WTC11 (cell line): ENCODE results near the gene ZNF714. TPM values are rescaled to one million over a fixed set of nuclear protein-coding genes. Genes with fewer than 3 reads are reported as not detected.

ENCODE experiments used
- ATAC-seq: fragments of 200-7000 bp; cut with Tn5 transposase; 2 replicates; pipeline ENCODE4 v1.10.0; 2021; ENCODE audit warnings: mild to moderate bottlenecking, moderate library complexity
- CTCF ChIA-PET: fragments of 300-600 bp; sonication (Branson Sonifier 250); formaldehyde crosslinking; loops from one replicate; lab custom pipeline; 2021; ENCODE audit warnings: antibody characterized with exemption; lab: Charles Lee
- POLR2A ChIA-PET: fragments of 350-600 bp; sonication (Branson Sonifier 250); formaldehyde crosslinking; loops from one replicate; lab custom pipeline; 2021; ENCODE audit warnings: antibody characterized with exemption; lab: Charles Lee
- DNase-seq: peaks from one replicate; pipeline ENCODE4 v3.0.0; 2021; ENCODE audit warnings: low spot score
- H3K27ac Mint-ChIP-seq: 2 replicates; pipeline ENCODE4 v1.8.0; 2021; ENCODE audit warnings: mixed read lengths
- H3K27me3 Mint-ChIP-seq: 2 replicates; pipeline ENCODE4 v1.8.0; 2021; ENCODE audit warnings: low read depth, mild to moderate bottlenecking, moderate library complexity, mixed read lengths
- H3K36me3 Mint-ChIP-seq: 2 replicates; pipeline ENCODE4 v1.8.0; 2021; ENCODE audit warnings: mixed read lengths
- H3K4me1 Mint-ChIP-seq: 2 replicates; pipeline ENCODE4 v1.8.0; 2022; ENCODE audit warnings: mixed read lengths
- H3K4me3 Mint-ChIP-seq: 2 replicates; pipeline ENCODE4 v1.8.0; 2021; ENCODE audit warnings: mild to moderate bottlenecking, moderate library complexity, mixed read lengths
- H3K9me3 Mint-ChIP-seq: 2 replicates; pipeline ENCODE4 v1.8.0; 2021; ENCODE audit warnings: mixed read lengths
- CBFB ChIP-seq: sonication (generic); formaldehyde crosslinking; IDR thresholded peaks from 2 replicates; pipeline ENCODE4 v1.8.1; 2022; ENCODE audit warnings: mild to moderate bottlenecking, low read depth, missing genetic modification reagents
- CREB1 ChIP-seq: sonication (generic); formaldehyde crosslinking; IDR thresholded peaks from 2 replicates; pipeline ENCODE4 v1.8.0; 2023; ENCODE audit warnings: mild to moderate bottlenecking, missing genetic modification reagents
- CREM ChIP-seq: sonication (generic); formaldehyde crosslinking; IDR thresholded peaks from 2 replicates; pipeline ENCODE4 v1.8.1; 2022; ENCODE audit warnings: mild to moderate bottlenecking, missing genetic modification reagents, moderate library complexity
- EMX1 ChIP-seq: fragments of 250-450 bp; sonication (Bioruptor Pico); IDR thresholded peaks from 2 replicates; pipeline ENCODE4 v1.8.0; 2021; ENCODE audit warnings: mild to moderate bottlenecking
- ESRRA ChIP-seq: sonication (generic); formaldehyde crosslinking; IDR thresholded peaks from 2 replicates; pipeline ENCODE4 v1.8.1; 2022; ENCODE audit warnings: mild to moderate bottlenecking, missing genetic modification reagents, borderline replicate concordance
- FOXJ3 ChIP-seq: sonication (generic); formaldehyde crosslinking; IDR thresholded peaks from 2 replicates; pipeline ENCODE4 v1.9.0; 2021; ENCODE audit warnings: missing genetic modification reagents, mild to moderate bottlenecking, borderline replicate concordance
- FOXP1 ChIP-seq: sonication (generic); formaldehyde crosslinking; IDR thresholded peaks from 2 replicates; pipeline ENCODE4 v1.8.0; 2022; ENCODE audit warnings: missing genetic modification reagents, mild to moderate bottlenecking, moderate library complexity, borderline replicate concordance
- GABPB1 ChIP-seq: sonication (generic); formaldehyde crosslinking; IDR thresholded peaks from 2 replicates; pipeline ENCODE4 v1.8.1; 2023; ENCODE audit warnings: mild to moderate bottlenecking, missing genetic modification reagents
- GTF2I ChIP-seq: fragments of 250-450 bp; sonication (Bioruptor Pico); conservative IDR thresholded peaks from 2 replicates; pipeline ENCODE4 v1.4.0; 2021; ENCODE audit warnings: mild to moderate bottlenecking
- IRF2 ChIP-seq: sonication (generic); formaldehyde crosslinking; IDR thresholded peaks from 2 replicates; pipeline ENCODE4 v1.8.0; 2022; ENCODE audit warnings: low read depth, missing genetic modification reagents, borderline replicate concordance
- JAZF1 ChIP-seq: fragments of 250-450 bp; sonication (Bioruptor Pico); IDR thresholded peaks from 2 replicates; pipeline ENCODE4 v1.9.0; 2021; ENCODE audit warnings: moderate library complexity, mild to moderate bottlenecking, inconsistent platforms
- KAT7 ChIP-seq: sonication (generic); formaldehyde crosslinking; IDR thresholded peaks from 2 replicates; pipeline ENCODE4 v1.8.1; 2023; ENCODE audit warnings: missing genetic modification reagents, mild to moderate bottlenecking, borderline replicate concordance
- MLX ChIP-seq: sonication (generic); formaldehyde crosslinking; IDR thresholded peaks from 2 replicates; pipeline ENCODE4 v1.8.1; 2023; ENCODE audit warnings: mild to moderate bottlenecking, missing genetic modification reagents, moderate library complexity
- MYBL2 ChIP-seq: sonication (generic); formaldehyde crosslinking; IDR thresholded peaks from 2 replicates; pipeline ENCODE4 v1.8.1; 2023; ENCODE audit warnings: mild to moderate bottlenecking, moderate library complexity, missing genetic modification reagents
- NFE2L1 ChIP-seq: sonication (generic); formaldehyde crosslinking; IDR thresholded peaks from 2 replicates; pipeline ENCODE4 v1.8.1; 2023; ENCODE audit warnings: missing genetic modification reagents
- NFYB ChIP-seq: sonication (generic); formaldehyde crosslinking; conservative IDR thresholded peaks from 2 replicates; pipeline ENCODE4 v1.8.0; 2022; ENCODE audit warnings: low read depth, missing genetic modification reagents
- SMAD3 ChIP-seq: sonication (generic); formaldehyde crosslinking; IDR thresholded peaks from 2 replicates; pipeline ENCODE4 v1.8.0; 2022; ENCODE audit warnings: missing genetic modification reagents, mild to moderate bottlenecking, borderline replicate concordance
- SMAD4 ChIP-seq: sonication (generic); formaldehyde crosslinking; IDR thresholded peaks from 2 replicates; pipeline ENCODE4 v1.8.0; 2022; ENCODE audit warnings: mild to moderate bottlenecking, missing genetic modification reagents
- ZBTB21 ChIP-seq: sonication (generic); formaldehyde crosslinking; IDR thresholded peaks from 2 replicates; pipeline ENCODE4 v1.8.1; 2023; ENCODE audit warnings: mild to moderate bottlenecking, missing genetic modification reagents, borderline replicate concordance
- ZNF263 ChIP-seq: sonication (generic); formaldehyde crosslinking; IDR thresholded peaks from 2 replicates; pipeline ENCODE4 v1.8.1; 2022; ENCODE audit warnings: low read depth, mild to moderate bottlenecking, moderate library complexity, missing genetic modification reagents
- ZNF281 ChIP-seq: sonication (generic); formaldehyde crosslinking; IDR thresholded peaks from 2 replicates; pipeline ENCODE4 v1.8.0; 2023; ENCODE audit warnings: mild to moderate bottlenecking, missing genetic modification reagents
- ZNF317 ChIP-seq: sonication (generic); formaldehyde crosslinking; IDR thresholded peaks from 2 replicates; pipeline ENCODE4 v1.8.1; 2023; ENCODE audit warnings: low read depth, mild to moderate bottlenecking, moderate library complexity, missing genetic modification reagents, borderline replicate concordance
- ZNF416 ChIP-seq: fragments of 250-450 bp; sonication (Bioruptor Pico); IDR thresholded peaks from 2 replicates; pipeline ENCODE4 v1.9.0; 2021; ENCODE audit warnings: mild to moderate bottlenecking, inconsistent platforms
- total RNA-seq: library from RNA; stranded (reverse); gene quantifications from 3 replicates; pipeline ENCODE4 v1.2.3, GENCODE V29; 2021
- TF ChIP-seq, protein P1 (sequence below): sonication (generic); formaldehyde crosslinking; conservative IDR thresholded peaks from 2 replicates; pipeline ENCODE4 v1.8.1; 2022; ENCODE audit warnings: mild to moderate bottlenecking, missing genetic modification reagents
- TF ChIP-seq, protein P2 (sequence below): fragments of 250-450 bp; sonication (Bioruptor Pico); IDR thresholded peaks from 2 replicates; pipeline ENCODE4 v1.9.0; 2021; ENCODE audit warnings: mild to moderate bottlenecking, borderline replicate concordance

ZNF714 gene
- total RNA-seq, 1 experiment from 2014 or later = 60.4 TPM

GRCh38 chr19:21149877-21150276 lies 67.9 kb downstream of the ZNF714 start (continued):
- TF ChIP-seq ZNF281 (CRISPR knock-in tag) (no peak), FOXJ3 (CRISPR knock-in tag) (no peak), FOXP1 (CRISPR knock-in tag) (no peak), SMAD3 (CRISPR knock-in tag) (no peak)

DNA sequence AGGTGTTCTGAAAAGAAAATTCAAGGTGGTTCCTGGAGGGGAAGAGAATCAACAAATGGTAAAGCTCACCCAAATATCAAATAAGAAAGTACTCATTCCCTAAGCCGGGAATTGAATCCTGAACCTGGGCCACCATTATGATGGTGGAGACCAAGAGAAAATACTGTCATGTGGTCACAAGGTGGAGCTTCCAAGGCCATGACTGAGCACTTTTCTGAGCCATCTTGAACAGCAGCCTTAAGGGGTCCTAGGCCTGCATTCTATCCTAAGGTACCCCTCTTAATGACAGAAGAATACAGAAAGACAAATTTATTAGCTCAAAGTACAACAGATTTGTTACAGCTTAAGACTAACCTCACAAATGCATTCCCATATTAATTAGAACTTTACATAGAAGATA lies 69.5 kb downstream of the ZNF714 start:
- no peak for TF ChIP-seq KAT7 (CRISPR knock-in tag)
- TF ChIP-seq ESRRA (CRISPR knock-in tag) = no peak
- TF ChIP-seq ZNF416 = no peak
- no peak for TF ChIP-seq SMAD4 (CRISPR knock-in tag)
- TF ChIP-seq ZNF317 = no peak
- TF ChIP-seq NFYB = no peak
- TF ChIP-seq MYBL2 (CRISPR knock-in tag) = no peak
- TF ChIP-seq GABPB1 (CRISPR knock-in tag) = no peak
- no peak for TF ChIP-seq CREB1 (CRISPR knock-in tag)
- TF ChIP-seq NFE2L1 = no peak
- no peak for TF ChIP-seq SMAD3 (CRISPR knock-in tag)
- TF ChIP-seq, protein P1, sequence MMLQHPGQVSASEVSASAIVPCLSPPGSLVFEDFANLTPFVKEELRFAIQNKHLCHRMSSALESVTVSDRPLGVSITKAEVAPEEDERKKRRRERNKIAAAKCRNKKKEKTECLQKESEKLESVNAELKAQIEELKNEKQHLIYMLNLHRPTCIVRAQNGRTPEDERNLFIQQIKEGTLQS (CRISPR knock-in tag) = no peak
- TF ChIP-seq CREM (CRISPR knock-in tag) = no peak
- TF ChIP-seq ZBTB21 (CRISPR knock-in tag) = no peak
- no peak for TF ChIP-seq CBFB (CRISPR knock-in tag)
- TF ChIP-seq MLX (CRISPR knock-in tag) = no peak
- TF ChIP-seq ZNF263 = no peak
- TF ChIP-seq IRF2 = no peak
- TF ChIP-seq JAZF1 = no peak
- no peak for TF ChIP-seq EMX1 (CRISPR knock-in tag)

DNA sequence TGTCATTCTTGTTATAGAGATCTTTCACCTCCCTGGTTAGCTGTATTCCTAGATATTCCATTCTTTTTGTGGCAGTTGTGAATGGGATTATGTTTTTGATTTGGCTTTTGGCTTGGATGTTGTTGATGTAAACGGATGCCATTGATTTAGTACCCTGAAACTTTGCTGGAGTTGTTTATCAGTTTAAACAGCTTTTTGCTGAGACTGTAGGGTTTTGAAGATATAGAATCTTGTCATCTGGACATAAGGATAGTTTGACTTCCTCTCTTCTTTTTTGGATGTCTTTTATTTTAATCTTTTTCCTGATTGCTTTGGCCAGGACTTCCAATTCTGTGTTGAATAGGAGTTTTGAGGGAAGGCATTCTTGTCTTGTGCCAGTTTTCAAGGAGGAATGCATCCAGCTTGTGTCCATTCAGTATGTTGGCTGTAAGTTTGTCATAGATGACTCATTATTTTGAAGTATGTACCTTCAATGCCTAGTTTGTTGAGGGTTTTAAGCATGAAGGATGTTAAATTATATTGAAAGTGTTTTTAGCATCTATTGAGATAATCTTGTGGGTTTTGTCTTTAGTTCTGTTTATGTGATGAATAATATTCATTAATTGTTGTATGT lies 76.6 kb downstream of the ZNF714 start:
- H3K4me1 Mint-ChIP-seq = peaks cover 8% of the 10 kb centered on the region
- no peaks in the 10 kb centered on the region for H3K27me3 Mint-ChIP-seq
- 0 out of 2 replicates have a peak overlapping the region, but pooled peaks have one; percentile 25 for H3K27ac Mint-ChIP-seq
- CTCF ChIA-PET = interaction anchor here (2.7 kb wide), 1 partner anchor 17 kb away, joined by 8 read pairs; the partner anchor contains the start of gene ZNF431
- DNase-seq = no peak
- POLR2A ChIA-PET = no interaction called here
- no peaks in the 10 kb centered on the region for H3K9me3 Mint-ChIP-seq
- H3K4me3 Mint-ChIP-seq = no peak overlapping the region
- H3K36me3 Mint-ChIP-seq = peaks cover 50% of the 10 kb centered on the region
- no peak for ATAC-seq
- no peak for TF ChIP-seq GTF2I
- TF ChIP-seq, protein P2, sequence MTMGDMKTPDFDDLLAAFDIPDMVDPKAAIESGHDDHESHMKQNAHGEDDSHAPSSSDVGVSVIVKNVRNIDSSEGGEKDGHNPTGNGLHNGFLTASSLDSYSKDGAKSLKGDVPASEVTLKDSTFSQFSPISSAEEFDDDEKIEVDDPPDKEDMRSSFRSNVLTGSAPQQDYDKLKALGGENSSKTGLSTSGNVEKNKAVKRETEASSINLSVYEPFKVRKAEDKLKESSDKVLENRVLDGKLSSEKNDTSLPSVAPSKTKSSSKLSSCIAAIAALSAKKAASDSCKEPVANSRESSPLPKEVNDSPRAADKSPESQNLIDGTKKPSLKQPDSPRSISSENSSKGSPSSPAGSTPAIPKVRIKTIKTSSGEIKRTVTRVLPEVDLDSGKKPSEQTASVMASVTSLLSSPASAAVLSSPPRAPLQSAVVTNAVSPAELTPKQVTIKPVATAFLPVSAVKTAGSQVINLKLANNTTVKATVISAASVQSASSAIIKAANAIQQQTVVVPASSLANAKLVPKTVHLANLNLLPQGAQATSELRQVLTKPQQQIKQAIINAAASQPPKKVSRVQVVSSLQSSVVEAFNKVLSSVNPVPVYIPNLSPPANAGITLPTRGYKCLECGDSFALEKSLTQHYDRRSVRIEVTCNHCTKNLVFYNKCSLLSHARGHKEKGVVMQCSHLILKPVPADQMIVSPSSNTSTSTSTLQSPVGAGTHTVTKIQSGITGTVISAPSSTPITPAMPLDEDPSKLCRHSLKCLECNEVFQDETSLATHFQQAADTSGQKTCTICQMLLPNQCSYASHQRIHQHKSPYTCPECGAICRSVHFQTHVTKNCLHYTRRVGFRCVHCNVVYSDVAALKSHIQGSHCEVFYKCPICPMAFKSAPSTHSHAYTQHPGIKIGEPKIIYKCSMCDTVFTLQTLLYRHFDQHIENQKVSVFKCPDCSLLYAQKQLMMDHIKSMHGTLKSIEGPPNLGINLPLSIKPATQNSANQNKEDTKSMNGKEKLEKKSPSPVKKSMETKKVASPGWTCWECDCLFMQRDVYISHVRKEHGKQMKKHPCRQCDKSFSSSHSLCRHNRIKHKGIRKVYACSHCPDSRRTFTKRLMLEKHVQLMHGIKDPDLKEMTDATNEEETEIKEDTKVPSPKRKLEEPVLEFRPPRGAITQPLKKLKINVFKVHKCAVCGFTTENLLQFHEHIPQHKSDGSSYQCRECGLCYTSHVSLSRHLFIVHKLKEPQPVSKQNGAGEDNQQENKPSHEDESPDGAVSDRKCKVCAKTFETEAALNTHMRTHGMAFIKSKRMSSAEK = no peak
- TF ChIP-seq, all 79 proteins: peak for 0

More for the DNA sequence above, 69.5 kb downstream of the ZNF714 start:
- Mint-ChIP-seq H3K27me3 (no peaks in the 10 kb centered on the region), H3K4me3 (no peak overlapping the region), H3K4me1 (0 out of 2 replicates have a peak, but pooled peaks cover 8% of the 10 kb centered on the region), H3K36me3 (peaks cover 95% of the 10 kb centered on the region), H3K9me3 (peaks cover 32% of the 10 kb centered on the region), H3K27ac (no peak overlapping the region)
- no peak for ATAC-seq
- POLR2A ChIA-PET = interaction anchor here (0.7 kb wide), 1 partner anchor 62 kb away, joined by 6 read pairs; no protein-coding TSS in a partner anchor
- CTCF ChIA-PET = no interaction called here
- DNase-seq = no peak
